ENCODE results near the gene COQ2. TPM values are rescaled to one million over a fixed set of nuclear protein-coding genes. Genes with fewer than 3 reads are reported as not detected.

The COQ2 gene
- total RNA-seq, 6 experiments from 2014 or later = 6.9 to 15.5 (median 10.6) TPM

- no peaks in the 10 kb centered on the region for H3K27me3 ChIP-seq
- H3K4me3 ChIP-seq = no peak overlapping the region
- no peak for DNase-seq
- WGBS (ENCODE audit: insufficient coverage, low coverage, low lambda C conversion rate, missing lambda C conversion rate) = 62% methylated on average over 1 of the region's 1 CpG
- H3K36me3 ChIP-seq = no peaks in the 10 kb centered on the region
- intact Hi-C loops (cut with DNase I) = no loop called here
- H3K27ac ChIP-seq = no peak overlapping the region
- H3K9me3 ChIP-seq = no peaks in the 10 kb centered on the region
- ATAC-seq = peak in 2 of 4 donors; percentile 7 to 10
- no peaks in the 10 kb centered on the region for H3K4me1 ChIP-seq
- TF ChIP-seq CTCF (IDR thresholded peaks at IDR 0.05) (no peak), POLR2A (IDR thresholded peaks at IDR 0.05) (no peak)
These were observed 29.0 kb downstream of the COQ2 start for GRCh38 chr4:83255584-83255983.

- H3K4me3 ChIP-seq = no peak overlapping the region
- H3K27me3 ChIP-seq = no peaks in the 10 kb centered on the region
- TF ChIP-seq CTCF (IDR thresholded peaks at IDR 0.05) (peak; percentile 41 to 52 (median 42)), POLR2A (IDR thresholded peaks at IDR 0.05) (no peak)
- peak; percentile 66 to 86 (median 73) for ATAC-seq
- intact Hi-C loops (cut with DNase I) = no loop called here
- peak in 1 of 3 donors; percentile 32 for DNase-seq
- H3K9me3 ChIP-seq = no peaks in the 10 kb centered on the region
- H3K36me3 ChIP-seq = no peaks in the 10 kb centered on the region
- no peaks in the 10 kb centered on the region for H3K4me1 ChIP-seq
- no peak overlapping the region for H3K27ac ChIP-seq
- 39% methylated on average over 7 of the region's 7 CpGs for WGBS (ENCODE audit: insufficient coverage, low coverage, low lambda C conversion rate, missing lambda C conversion rate)
These were observed 31.7 kb downstream of the COQ2 start for GRCh38 chr4:83252782-83253405.

GRCh38 chr4:83251447-83251830 lies 33.2 kb downstream of the COQ2 start:
- no peak for DNase-seq

DNA sequence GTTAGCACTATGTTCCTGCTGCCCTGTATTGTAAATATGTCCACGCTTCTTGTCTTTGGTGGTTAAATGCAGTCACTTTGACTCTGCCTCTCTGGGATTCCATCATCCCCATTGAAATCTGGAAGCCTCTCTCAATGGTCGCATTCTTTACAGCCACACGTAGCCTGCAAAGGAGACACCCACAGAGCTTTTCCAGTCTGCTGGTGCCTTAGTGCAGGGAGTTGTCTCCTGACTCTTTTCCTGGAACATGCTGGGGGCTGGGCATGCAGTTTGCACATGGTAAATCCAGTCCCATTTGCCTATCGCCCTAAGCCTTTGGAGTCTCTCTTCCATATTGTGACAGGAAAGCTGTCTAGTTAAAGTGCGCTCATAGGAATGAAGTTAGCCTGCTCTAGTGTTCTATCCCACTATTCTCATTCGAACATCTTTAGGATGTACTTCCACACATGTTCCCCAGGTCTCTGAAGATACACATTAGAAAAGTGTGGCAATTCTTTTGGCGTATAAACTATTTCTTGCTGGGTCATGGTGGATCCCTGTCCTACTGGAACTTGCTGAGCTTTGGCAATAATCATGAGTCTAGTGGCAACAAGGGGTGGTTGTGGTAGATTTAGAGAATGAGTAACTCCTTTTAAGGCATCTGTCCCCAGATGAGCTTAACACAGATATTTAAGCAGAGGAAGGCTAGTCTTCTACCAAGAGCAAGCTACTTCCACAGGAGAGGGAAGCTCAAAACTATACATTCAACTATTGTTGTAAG lies 33.7 kb downstream of the COQ2 start:
- ATAC-seq (no peak), DNase-seq (no peak)
- 90% methylated on average over 5 of the region's 7 CpGs for WGBS (ENCODE audit: insufficient coverage, low coverage, low lambda C conversion rate, missing lambda C conversion rate)
- Histone ChIP-seq H3K4me3 (no peak overlapping the region), H3K27me3 (no peaks in the 10 kb centered on the region), H3K4me1 (no peaks in the 10 kb centered on the region), H3K9me3 (no peaks in the 10 kb centered on the region), H3K36me3 (no peaks in the 10 kb centered on the region), H3K27ac (no peak overlapping the region)
- TF ChIP-seq POLR2A (IDR thresholded peaks at IDR 0.05) (no peak), CTCF (IDR thresholded peaks at IDR 0.05) (no peak)
- intact Hi-C loops (cut with DNase I) = no loop called here

More at GRCh38 chr4:83251447-83251830, 33.2 kb downstream of the COQ2 start:
- WGBS (ENCODE audit: insufficient coverage, low coverage, low lambda C conversion rate, missing lambda C conversion rate) = 68% methylated on average over 2 of the region's 2 CpGs
- Histone ChIP-seq H3K27ac (no peak overlapping the region), H3K36me3 (no peaks in the 10 kb centered on the region), H3K27me3 (no peaks in the 10 kb centered on the region), H3K9me3 (no peaks in the 10 kb centered on the region), H3K4me3 (no peak overlapping the region), H3K4me1 (no peaks in the 10 kb centered on the region)
- intact Hi-C loops (cut with DNase I) = no loop called here
- TF ChIP-seq CTCF (IDR thresholded peaks at IDR 0.05) (no peak), POLR2A (IDR thresholded peaks at IDR 0.05) (no peak)
- ATAC-seq = no peak
